VCaP (cell line): ENCODE results near the gene C10orf90.

Experiments used
- H3K27ac ChIP-seq: fragments of 450-650 bp; 2 replicates; pipeline ENCODE4 v1.5.1; 2017
- TF ChIP-seq, protein P1 (sequence below): fragments of 450-650 bp; conservative IDR thresholded peaks from 2 replicates; pipeline ENCODE4 v1.5.1; 2017; ENCODE audit warnings: mild to moderate bottlenecking, moderate library complexity

Gene C10orf90

DNA sequence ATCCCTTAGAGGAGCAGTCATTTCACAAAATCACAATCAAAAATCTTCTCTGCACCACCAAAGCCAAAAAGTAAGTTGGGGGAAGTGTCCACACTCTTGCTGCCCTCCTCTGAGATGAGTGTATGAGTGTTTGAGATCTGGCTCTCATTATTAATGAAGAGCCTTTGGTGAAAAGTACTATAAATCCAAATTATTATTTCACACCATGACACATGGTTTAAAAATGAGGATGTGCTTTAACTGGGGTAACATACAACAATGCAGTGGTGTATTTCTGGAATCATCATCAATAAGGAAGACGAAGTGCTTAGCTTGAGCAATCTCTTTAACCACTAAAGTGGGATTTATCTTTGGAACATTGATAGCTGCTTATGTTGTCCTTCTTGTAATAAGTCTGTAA is 168.1 kb downstream of the C10orf90 start:
- TF ChIP-seq, protein P1, sequence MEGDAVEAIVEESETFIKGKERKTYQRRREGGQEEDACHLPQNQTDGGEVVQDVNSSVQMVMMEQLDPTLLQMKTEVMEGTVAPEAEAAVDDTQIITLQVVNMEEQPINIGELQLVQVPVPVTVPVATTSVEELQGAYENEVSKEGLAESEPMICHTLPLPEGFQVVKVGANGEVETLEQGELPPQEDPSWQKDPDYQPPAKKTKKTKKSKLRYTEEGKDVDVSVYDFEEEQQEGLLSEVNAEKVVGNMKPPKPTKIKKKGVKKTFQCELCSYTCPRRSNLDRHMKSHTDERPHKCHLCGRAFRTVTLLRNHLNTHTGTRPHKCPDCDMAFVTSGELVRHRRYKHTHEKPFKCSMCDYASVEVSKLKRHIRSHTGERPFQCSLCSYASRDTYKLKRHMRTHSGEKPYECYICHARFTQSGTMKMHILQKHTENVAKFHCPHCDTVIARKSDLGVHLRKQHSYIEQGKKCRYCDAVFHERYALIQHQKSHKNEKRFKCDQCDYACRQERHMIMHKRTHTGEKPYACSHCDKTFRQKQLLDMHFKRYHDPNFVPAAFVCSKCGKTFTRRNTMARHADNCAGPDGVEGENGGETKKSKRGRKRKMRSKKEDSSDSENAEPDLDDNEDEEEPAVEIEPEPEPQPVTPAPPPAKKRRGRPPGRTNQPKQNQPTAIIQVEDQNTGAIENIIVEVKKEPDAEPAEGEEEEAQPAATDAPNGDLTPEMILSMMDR = no peak
- no peak overlapping the region for H3K27ac ChIP-seq

DNA sequence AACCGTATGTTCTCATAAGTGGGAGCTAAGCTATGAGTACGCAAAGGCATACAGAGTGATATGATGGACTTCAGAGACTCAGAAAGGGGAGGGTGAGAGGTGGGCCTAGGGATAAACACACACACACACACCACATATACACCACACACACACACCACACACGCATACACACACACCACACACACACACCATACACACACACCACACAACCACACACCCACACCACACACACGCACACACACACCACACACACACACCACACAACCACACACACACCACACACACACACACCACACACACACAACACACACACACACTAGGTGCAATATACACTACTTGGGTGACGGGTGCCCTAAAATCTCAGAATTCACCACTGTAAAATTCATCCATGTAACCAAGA is 168.7 kb downstream of the C10orf90 start:
- H3K27ac ChIP-seq = no peak overlapping the region
- TF ChIP-seq, protein P1 = no peak

DNA sequence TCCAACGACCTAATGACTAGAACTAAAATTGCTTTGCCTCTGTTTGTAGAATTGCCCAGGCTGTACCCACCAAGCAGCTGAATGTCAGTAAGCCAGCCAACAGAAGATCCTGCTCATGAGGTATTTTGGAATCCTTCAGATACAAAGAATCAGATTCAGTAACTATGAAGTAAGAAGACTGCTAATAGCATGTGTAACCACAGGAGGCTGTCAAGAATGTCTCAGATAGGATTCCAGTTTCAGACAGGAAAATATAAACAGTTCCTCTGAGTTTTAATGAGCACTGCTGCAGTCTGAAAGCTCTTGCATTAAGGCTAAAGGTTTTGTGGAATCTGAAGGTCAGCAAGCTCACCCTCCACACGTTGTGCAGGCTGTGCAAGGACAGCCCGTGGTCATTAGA is 169.6 kb downstream of the C10orf90 start:
- TF ChIP-seq, protein P1 = no peak
- no peak overlapping the region for H3K27ac ChIP-seq

DNA sequence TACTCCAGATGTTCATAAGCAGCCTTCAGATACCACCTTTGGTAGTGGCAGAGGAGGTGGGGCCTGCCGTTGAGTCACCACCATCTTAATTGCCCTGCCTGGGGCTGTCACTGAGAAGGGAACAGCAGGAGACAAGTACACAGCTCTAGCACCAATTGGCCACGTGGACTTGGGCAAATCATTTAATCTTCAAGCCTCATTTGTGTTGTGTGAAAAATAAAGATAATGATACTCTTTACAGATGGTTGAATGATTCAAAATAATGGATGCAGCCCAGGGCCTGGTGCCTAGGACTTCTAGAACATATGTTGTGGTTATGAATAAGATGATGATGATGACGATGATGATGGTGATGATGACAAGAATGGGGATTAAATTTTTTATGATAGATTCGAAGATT is 170.3 kb downstream of the C10orf90 start:
- no peak overlapping the region for H3K27ac ChIP-seq
- TF ChIP-seq, protein P1 = no peak

DNA sequence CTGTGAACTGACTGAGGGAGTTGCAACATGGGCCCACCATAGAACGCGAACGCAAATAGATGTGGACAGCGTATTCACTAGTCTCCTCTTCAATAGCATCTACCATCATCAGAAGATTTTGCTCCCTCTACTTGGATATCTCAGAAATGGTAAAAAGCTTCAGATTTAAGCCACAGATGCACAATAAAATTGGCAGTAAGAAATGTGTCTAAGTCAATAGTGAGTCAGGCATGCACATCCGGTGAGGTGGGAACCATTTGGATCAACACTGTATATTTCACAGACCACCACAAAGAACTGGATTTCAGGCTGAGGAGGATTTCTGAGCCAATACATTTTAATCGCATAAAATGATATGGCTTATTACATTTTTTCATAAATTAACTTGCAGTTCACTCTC is 170.7 kb downstream of the C10orf90 start:
- no peak overlapping the region for H3K27ac ChIP-seq
- TF ChIP-seq, protein P1 = no peak

DNA sequence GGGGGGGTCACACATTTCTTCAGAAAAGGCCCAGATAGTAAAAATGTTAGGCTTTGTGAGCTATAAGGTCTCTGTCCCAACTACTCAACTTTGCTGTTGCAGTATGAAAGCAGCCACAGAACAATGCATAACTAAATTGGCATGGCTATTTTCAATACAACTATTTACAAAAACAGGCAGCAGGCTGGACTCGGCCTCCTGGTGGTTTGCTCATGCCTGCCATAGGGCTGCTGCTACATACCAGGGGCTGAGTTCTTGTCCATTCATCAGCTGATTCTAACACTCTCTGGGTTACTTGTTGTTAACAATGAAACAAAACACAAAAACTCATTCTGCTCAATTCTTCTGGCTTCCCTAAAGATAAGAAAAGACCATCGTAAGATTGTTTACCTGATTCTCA is 172.8 kb downstream of the C10orf90 start:
- no peak overlapping the region for H3K27ac ChIP-seq
- TF ChIP-seq, protein P1 = no peak

DNA sequence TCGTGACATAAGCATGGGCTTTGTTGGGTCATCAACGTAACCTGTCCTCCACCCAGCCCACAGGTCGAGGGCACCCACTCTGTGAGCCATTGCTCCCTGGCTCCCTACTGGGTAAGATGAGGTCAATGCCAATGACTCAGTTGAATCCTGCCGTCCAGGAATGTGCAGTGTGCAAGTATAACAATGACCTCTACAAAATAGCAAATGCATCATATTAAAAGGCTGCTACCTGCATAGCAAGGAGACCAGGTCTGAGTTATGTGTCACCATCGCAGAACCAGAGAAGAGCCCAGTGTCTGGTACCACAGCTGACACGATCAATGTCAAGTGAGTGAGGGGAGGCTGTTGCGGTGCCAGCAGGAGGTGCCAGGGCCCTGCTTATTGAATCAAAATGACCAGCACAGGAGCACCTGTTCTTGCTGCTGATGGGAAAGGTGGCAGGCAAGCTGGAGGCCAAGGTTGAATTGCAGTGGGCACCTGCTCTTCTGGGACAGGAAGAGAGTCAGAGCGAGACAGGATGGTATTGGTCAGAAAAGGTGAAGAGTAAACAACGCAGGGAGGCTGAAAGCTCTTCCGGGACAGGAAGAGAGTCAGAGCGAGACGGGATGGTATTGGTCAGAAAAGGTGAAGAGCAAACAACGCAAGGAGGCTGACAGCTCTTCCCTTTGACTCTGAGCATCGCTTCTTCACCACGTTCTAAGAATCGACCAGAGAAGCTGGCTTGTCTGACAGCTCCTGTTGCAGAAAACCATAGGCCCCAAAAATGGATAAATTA is 173.5 kb downstream of the C10orf90 start:
- H3K27ac ChIP-seq = no peak overlapping the region
- TF ChIP-seq, protein P1 = no peak
